ENCODE results near the gene CDKN2C. TPM values are rescaled to one million over a fixed set of nuclear protein-coding genes. Genes with fewer than 3 reads are reported as not detected.
A peak's percentile ranks its signal among the peaks of the same experiment; 100 is the strongest.

The CDKN2C gene
- polyA plus RNA-seq, 1 of the 3 experiments (the other 2 are of a cell fraction), result 27.0 TPM

GRCh38 chr1:50973255-50973654, 3.2 kb downstream of the CDKN2C start:
- TF ChIP-seq FOXJ3 (CRISPR knock-in tag; IDR thresholded peaks at IDR 0.05) (no peak), RXRA (IDR thresholded peaks at IDR 0.05; ENCODE audit: borderline replicate concordance, low read depth) (no peak), SMC3 (IDR thresholded peaks at IDR 0.05; ENCODE audit: low read depth, low read length) (no peak), TEAD4 (IDR thresholded peaks at IDR 0.05; ENCODE audit: borderline replicate concordance, insufficient read depth) (no peak), NFIC (IDR thresholded peaks at IDR 0.05; ENCODE audit: borderline replicate concordance) (no peak), GATA2 (CRISPR knock-in tag; IDR thresholded peaks at IDR 0.05) (no peak), MEF2A (IDR thresholded peaks at IDR 0.05; ENCODE audit: borderline replicate concordance, low read depth) (no peak), TCF12 (IDR thresholded peaks at IDR 0.05) (no peak), USF1 (IDR thresholded peaks at IDR 0.05; ENCODE audit: borderline replicate concordance, low read depth) (no peak), MXI1 (IDR thresholded peaks at IDR 0.05; ENCODE audit: low read depth, low read length) (no peak), EZH2phosphoT487 (IDR thresholded peaks at IDR 0.05; ENCODE audit: borderline replicate concordance, low read depth) (no peak), POLR2AphosphoS5 (IDR thresholded peaks at IDR 0.05; ENCODE audit: low read depth, low read length) (no peak), CHD2 (IDR thresholded peaks at IDR 0.05; ENCODE audit: low read length, partially characterized antibody) (no peak)
- DNase-seq, result no peak
- Histone ChIP-seq H3K27ac (ENCODE audit: low read depth in 2 of 2, low read length in 1 of 2) (peak overlapping the region in 1 of 2 experiments; percentile 22; a peak in 2 of 4 replicates), H3K9me3 (no peaks in the 10 kb centered on the region), H3K79me2 (ENCODE audit: insufficient read depth) (peaks cover 76% of the 10 kb centered on the region), H3K9me2 (no peaks in the 10 kb centered on the region), H4K20me1 (ENCODE audit: insufficient read depth) (no peaks in the 10 kb centered on the region), H3K4me3 (ENCODE audit: low read depth in 2 of 2, low read length in 1 of 2) (peak overlapping the region in 1 of 2 experiments; percentile 40; a peak in 3 of 4 replicates), H3K36me3 (replicated peaks in 1 of 2; ENCODE audit: control insufficient read depth in 1 of 2, insufficient read depth in 2 of 2, low read length in 1 of 2) (peaks cover 8 to 10% of the 10 kb centered on the region in 2 experiments), H3K4me1 (ENCODE audit: control insufficient read depth in 1 of 2, insufficient read depth in 2 of 2, low read depth in 1 of 2, low read length in 1 of 2) (peaks cover 9 to 15% of the 10 kb centered on the region in 2 experiments; a peak in 3 of 4 replicates), H3F3A (replicated peaks; ENCODE audit: insufficient read depth) (peaks cover 23% of the 10 kb centered on the region), H3K4me2 (peak overlapping the region; percentile 96), H2AFZ (ENCODE audit: low read depth) (peak overlapping the region; percentile 60; the same call in 1 of the 2 replicates), H3K9ac (peak overlapping the region; percentile 40), H3K27me3 (ENCODE audit: insufficient read depth) (no peaks in the 10 kb centered on the region)
- 88% methylated on average over 1 of the region's 1 CpG for WGBS (ENCODE audit: low lambda C conversion rate)
- ChIA-PET CTCF (interaction anchor here (0.6 to 1.3 kb wide), 2 partner anchors 23 to 219 kb away, joined by 3 read pairs; no protein-coding TSS in a partner anchor), POLR2A (no interaction called here)

- WGBS (ENCODE audit: low lambda C conversion rate), result 95% methylated on average over 13 of the region's 13 CpGs
- Histone ChIP-seq H3K9ac (no peak overlapping the region), H4K20me1 (ENCODE audit: insufficient read depth) (no peaks in the 10 kb centered on the region), H3K4me2 (peak overlapping the region; percentile 96; the same call in 1 of the 2 replicates), H3K27me3 (ENCODE audit: insufficient read depth) (no peaks in the 10 kb centered on the region), H3K9me3 (no peaks in the 10 kb centered on the region), H3K36me3 (replicated peaks in 1 of 2; ENCODE audit: control insufficient read depth in 1 of 2, insufficient read depth in 2 of 2, low read length in 1 of 2) (peaks cover 8 to 10% of the 10 kb centered on the region in 2 experiments), H3K9me2 (no peaks in the 10 kb centered on the region), H3K4me1 (ENCODE audit: control insufficient read depth in 1 of 2, insufficient read depth in 2 of 2, low read depth in 1 of 2, low read length in 1 of 2) (peaks cover 12 to 15% of the 10 kb centered on the region in 2 experiments; a peak in 3 of 4 replicates), H3K79me2 (ENCODE audit: insufficient read depth) (peaks cover 80% of the 10 kb centered on the region), H2AFZ (ENCODE audit: low read depth) (0 out of 2 replicates have a peak overlapping the region, but pooled peaks have one; percentile 1), H3K27ac (ENCODE audit: low read depth in 2 of 2, low read length in 1 of 2) (peak overlapping the region in 1 of 2 experiments; percentile 28; a peak in 2 of 4 replicates), H3K4me3 (ENCODE audit: low read depth in 2 of 2, low read length in 1 of 2) (no peak overlapping the region), H3F3A (replicated peaks; ENCODE audit: insufficient read depth) (peaks cover 22% of the 10 kb centered on the region)
- DNase-seq, result no peak
- POLR2A ChIA-PET, result no interaction called here
- CTCF ChIA-PET, result interaction anchor here (1.3 kb wide), 1 partner anchor 218 kb away, joined by 3 read pairs; no protein-coding TSS in a partner anchor
- TF ChIP-seq USF2 (IDR thresholded peaks at IDR 0.05; ENCODE audit: borderline replicate concordance, low read depth, low read length) (no peak), RAD21 (IDR thresholded peaks at IDR 0.05; ENCODE audit: low read length) (no peak), MAX (IDR thresholded peaks at IDR 0.05; ENCODE audit: low read depth) (no peak), CTCF (IDR thresholded peaks at IDR 0.05) (no peak), NFIC (IDR thresholded peaks at IDR 0.05; ENCODE audit: borderline replicate concordance) (no peak), PBX3 (IDR thresholded peaks at IDR 0.05) (no peak), YY1 (IDR thresholded peaks at IDR 0.05; ENCODE audit: low read depth) (no peak), FOXJ3 (CRISPR knock-in tag; IDR thresholded peaks at IDR 0.05) (no peak), TEAD4 (IDR thresholded peaks at IDR 0.05; ENCODE audit: borderline replicate concordance, insufficient read depth) (no peak), FOSL2 (IDR thresholded peaks at IDR 0.05; ENCODE audit: borderline replicate concordance, low read depth) (no peak)
Measured at GRCh38 chr1:50973875-50974617, 4.0 kb downstream of the CDKN2C start.

All from SK-N-SH (cell line).